GM19351 (cell line): ENCODE measurements around the gene IFITM2.
"Not testable (repeated sequence)": the region's sequence is repeated elsewhere in the genome, so short reads cannot be mapped to it uniquely, and the experiment has no call there.

Source experiments
- ATAC-seq: cut with Tn5 transposase; IDR thresholded peaks from one replicate; pipeline ENCODE4 v1.9.1; 2021; ENCODE audit warnings: mild to moderate bottlenecking, moderate library complexity; ENCODE audit not compliant: unreplicated experiment

Gene IFITM2

DNA sequence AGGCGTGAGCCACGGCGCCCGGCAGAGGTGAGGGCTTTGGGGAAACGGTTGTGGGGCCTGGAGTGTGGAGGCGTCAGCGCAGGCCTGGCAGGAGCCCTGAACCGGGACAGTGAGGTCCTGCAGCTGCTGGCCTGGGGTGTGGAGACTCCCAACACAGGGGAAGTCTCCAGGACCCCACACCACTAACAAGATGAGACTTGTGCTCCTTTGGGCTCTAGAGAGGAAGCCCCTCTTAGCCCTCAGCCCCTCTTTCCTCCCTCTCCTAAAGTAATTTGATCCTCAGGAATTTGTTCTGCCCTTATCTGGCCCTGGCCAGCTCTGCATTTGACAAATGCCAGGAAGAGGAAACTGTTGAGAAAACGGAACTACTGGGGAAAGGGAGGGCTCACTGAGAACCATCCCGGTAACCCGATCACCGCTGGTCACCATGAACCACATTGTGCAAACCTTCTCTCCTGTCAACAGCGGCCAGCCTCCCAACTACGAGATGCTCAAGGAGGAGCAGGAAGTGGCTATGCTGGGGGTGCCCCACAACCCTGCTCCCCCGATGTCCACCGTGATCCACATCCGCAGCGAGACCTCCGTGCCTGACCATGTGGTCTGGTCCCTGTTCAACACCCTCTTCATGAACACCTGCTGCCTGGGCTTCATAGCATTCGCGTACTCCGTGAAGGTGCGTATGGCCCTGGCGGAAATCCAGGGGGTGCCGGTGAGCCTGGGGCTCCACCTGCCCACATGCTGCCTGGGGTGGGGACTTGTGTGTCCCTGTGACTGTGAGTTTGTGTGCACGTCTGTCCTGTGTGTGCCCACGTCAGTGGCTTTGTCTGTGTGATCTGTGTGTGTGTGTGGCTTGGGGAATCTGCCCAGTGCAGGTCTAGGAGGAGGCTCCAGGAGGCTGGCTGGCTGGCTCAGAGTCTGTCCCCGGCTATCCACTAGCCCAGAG, at the start of gene IFITM2:
TSS of gene IFITM2 (plus strand) at position 51 of the 943 bp plus-strand sequence. CDS start at position 428, 377 bp downstream.
- not testable (repeated sequence) for ATAC-seq

DNA sequence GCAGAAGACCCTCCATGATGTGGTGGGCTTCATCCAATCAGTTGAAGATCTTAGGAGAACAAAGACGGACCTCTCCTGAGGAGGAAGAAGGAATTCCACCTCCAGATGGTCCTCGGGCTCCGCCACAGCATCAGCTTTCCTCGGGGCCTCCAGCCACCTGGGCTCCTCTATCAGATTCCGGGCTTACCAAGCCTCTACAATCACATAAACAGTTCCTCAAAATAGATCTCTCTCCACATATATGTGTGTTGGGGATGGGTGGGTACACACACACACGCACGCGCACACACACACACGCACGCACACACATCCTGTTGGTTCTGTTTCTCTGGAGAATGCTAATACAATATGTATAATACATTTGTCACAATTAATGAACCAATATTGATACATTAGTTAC, 48.2 kb upstream of the IFITM2 start:
- no peak for ATAC-seq

DNA sequence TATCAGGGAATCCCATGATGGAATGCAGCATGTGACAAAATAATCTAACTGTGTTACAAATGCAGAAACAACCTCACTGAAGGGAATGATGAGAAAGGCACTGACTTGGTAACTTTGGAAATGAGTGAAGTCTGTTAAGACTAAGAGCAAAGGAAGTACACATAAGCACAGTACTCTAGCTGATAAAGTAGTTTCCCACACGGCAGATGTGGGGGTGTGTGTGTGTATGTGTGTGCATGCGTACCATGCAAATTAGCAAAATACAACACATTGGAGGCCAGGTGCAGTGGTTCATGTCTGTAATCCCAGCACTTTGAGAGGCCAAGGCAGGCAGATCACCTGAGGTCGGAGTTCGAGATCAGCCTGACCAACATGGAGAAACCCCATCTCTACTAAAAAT, 46.0 kb upstream of the IFITM2 start:
- ATAC-seq = no peak

DNA sequence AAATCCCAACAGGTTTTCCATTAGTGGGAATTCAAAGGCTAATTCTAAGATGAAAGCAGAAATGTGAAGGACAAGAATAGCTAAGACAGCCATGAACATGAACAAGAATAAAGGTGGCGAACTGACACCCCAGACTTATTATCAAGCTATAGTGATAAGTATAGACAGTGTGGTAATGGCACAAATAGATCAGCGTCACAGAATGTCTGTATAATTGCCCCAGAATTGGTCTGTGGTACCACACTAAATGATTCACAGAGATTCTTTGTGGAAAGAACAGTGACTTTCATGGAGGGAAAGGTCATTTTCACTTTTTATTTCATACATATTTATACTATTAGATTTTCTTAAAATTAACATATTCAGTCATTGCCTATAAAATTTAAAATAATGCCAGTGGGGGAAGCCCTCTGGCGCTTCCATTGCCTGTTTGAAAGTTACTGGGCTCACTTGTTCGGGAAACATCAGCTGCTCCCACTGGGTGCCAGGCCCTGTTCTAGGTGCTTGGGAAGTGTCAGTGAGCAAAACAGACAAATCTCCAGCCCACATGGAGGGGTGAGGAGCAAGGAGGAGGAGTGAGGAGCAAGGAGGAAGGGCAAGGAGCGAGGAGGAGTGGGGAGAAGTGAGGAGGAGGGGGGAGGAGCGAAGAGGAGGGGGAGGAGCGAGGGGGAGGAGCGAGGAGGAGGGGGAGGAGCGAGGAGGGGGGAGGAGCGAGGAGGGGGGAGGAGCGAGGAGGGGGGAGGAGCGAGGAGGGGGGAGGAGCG, 40.8 kb upstream of the IFITM2 start:
- ATAC-seq = no peak

DNA sequence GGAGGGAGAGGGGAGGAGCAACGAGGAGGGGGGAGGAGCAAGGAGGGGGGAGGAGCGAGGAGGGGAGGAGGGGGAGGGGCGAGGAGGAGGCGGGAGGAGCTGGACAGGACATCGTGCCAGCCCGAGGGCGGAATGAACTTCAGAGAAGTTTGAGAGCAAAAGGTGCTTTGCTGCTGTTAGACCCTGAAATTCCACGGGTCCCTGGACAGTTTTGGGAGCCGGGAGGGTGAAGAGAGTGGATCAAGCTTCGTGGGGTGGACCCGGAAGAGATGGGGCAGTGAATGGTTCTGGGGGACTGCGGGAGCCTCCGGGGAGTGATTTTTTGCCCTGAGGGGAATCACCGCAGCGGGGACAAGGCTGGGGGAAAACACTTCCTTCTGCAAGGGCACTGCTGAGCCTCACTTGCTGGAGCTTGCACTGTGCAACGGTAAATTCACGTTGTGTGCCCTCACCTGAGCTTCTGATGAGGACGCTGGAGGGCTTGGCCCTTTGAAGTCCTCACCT, 40.1 kb upstream of the IFITM2 start:
- no peak for ATAC-seq

DNA sequence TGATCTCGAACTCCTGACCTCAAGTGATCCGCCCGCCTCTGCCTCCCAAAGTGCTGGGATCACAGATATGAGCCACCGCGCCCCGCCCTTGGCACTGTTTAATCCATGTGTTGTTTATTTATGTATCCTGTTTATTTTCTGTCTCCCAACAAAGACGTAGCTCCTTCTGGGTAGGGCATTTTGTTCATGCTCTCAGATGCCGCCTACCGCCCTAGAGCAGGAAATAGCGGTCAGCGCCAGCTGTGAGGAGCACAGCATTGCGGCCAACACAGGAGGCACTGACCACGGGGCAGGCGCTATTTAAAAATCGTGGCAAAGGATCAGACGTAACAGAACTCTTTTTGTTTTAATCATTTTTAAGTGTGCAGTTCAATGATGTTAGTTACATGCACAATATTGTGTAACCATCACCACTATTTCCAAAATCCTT, 38.9 kb upstream of the IFITM2 start:
- ATAC-seq = peak; percentile 47

DNA sequence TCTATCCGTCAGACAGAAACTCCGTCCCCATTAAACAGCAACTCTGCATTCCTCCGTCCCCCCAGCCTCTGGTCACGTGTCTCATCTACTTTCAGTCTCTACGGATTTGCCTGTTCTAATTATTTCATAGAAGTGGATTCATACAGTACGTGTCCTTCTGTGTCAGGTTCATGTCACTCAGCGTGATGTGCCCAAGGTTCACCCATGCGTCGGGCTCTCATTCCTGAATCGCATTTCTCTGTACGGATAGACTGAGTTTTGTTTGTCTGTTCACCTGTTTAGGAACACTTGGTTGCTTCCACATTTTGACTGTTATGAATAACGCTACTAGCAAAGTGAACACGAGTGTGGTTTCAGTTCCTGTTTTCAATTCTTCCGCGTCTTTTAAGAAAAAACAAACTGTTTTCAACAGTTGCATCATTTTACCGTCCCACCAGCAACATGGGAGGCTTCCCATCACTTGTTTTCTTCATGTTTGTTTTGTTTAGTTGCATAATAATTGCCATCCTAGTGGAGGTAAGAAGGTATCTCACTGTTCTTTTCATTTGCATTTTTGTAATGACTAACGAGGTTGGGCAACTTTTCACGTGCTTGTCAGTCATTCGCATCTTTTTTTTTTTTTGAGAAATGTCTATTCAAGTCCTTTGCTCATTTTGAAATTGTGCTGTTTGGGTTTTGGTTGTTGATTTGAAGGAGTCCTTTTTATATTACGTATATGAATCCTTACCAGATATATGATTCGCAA, 38.3 kb upstream of the IFITM2 start:
- peak; percentile 64 for ATAC-seq

DNA sequence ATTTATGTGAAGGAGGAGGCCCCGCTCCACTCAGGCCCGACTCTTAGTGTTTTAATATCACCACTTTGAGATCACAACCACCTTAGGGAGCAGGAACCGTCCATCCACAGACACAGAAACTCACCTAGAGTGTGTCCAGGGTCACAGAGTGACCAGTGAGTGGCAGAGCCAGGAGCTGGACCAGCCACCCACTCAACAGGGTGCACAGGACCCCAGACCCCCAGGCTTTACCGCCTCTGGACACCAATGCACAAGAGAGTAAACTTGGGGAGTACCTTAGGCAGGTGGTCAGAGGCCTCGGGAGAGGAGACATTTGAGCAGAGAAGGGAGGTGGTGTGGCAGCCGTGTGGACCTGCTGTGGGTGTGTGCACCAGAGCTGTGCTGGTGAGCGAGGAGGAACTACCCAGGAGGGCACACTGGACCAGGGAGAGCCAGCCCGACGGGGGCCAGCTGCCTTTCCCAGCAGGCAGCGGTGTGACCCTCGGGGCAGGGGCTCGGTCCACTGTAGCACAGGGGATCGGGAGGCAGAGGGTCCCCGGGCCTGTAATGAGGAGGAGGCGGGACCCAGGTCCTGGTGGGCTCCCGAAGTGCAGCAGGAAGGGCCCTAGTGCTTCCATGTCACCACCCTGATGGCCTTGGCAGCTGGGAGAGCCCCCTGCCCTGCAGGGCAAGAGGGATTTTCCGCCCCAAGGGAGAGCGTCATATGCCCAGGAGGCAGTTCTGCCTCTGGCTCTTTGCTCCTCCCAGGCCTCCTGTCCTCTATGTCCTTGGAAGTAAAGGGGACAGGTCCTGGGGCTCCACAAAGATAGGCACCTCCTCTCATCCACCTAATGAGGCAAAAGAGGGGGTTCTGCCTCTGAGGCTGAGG, 36.9 kb upstream of the IFITM2 start:
- no peak for ATAC-seq

DNA sequence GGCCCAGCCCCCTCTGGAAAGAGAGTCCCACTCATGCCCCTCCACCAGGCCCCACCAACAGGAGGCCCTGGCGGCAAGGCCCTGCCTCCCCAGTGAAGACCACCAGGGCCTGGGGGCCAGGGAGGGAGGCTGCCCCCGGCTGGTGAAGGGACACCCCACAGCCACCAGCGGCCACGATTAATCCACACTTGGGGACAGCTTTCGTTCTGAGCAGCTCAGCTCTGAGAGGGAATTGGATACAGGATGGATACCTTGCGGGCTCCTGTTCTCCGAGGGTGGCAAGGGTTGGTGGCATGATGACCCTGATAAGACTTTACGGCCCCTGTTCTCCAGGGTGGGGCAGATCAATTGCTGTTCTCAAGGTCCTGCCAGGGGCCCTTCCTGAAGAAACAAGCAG, 36.3 kb upstream of the IFITM2 start:
- no peak for ATAC-seq

DNA sequence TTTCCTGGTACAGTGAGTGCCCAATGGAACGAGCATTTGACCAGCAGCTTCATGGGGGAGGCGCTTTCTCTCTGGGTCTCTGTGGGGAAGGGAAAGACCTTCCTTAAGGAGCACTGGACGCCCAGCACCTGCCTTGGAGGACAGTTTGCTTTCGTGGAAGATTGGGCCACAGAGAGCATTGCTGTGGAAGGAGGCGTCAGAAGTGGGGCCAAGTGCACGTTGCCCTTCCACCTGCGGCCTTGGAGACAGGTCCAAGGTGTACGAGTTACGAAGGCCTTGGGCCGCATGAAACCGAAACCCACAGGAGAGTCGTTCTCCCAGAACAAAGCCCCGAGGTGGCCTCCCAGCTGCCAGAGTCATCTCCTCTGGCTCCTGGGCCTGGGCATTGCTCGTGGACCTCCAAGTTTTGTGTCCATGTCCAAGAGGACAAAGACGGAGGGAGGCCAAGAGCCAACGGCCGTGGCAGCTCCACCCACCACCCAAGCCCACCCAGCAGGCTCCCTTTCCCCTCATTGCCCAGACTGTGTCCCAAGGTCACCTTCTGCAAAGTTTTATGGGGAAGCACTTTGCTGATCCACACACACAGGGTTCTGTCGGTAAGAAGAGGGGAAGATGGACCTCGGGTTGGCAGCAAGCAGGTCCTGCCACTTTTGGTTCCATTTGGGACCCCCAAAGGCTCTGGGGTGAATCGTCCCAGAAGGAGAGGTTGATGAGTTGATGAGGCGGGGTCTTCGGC, 35.3 kb upstream of the IFITM2 start:
- ATAC-seq = no peak

DNA sequence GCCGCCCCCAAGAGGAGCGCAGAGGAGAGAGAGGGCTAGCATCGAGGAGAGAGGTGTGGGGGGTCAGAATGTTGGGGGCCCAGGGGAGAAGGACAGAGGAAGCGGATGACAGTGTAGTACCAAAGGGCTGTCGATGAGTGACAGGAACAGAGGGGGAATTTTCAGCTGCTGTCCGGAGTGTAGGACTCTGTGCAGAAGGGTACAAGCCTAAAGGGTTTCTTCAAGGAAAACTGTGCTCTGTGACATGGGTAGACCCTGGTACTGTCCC, 34.8 kb upstream of the IFITM2 start:
- ATAC-seq = no peak

DNA sequence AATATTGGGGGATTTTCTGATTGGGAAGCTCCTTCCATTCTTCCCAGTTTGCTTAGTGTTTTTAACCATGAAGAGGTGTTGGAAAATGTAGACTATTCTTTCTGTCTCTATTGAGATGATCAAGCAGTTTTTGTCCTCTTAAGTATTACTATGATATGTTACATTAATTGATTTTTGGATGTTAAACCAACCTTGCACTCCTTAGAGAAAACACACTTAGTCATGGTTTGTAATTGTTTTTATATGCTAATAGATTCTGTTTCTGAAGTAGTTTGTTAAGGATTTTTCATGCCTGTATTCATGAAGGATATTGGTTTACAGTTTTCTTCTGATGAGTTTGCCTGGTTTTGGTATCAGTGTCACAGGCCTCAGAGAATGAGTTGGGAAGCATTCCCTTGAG, 31.4 kb upstream of the IFITM2 start:
- no peak for ATAC-seq

DNA sequence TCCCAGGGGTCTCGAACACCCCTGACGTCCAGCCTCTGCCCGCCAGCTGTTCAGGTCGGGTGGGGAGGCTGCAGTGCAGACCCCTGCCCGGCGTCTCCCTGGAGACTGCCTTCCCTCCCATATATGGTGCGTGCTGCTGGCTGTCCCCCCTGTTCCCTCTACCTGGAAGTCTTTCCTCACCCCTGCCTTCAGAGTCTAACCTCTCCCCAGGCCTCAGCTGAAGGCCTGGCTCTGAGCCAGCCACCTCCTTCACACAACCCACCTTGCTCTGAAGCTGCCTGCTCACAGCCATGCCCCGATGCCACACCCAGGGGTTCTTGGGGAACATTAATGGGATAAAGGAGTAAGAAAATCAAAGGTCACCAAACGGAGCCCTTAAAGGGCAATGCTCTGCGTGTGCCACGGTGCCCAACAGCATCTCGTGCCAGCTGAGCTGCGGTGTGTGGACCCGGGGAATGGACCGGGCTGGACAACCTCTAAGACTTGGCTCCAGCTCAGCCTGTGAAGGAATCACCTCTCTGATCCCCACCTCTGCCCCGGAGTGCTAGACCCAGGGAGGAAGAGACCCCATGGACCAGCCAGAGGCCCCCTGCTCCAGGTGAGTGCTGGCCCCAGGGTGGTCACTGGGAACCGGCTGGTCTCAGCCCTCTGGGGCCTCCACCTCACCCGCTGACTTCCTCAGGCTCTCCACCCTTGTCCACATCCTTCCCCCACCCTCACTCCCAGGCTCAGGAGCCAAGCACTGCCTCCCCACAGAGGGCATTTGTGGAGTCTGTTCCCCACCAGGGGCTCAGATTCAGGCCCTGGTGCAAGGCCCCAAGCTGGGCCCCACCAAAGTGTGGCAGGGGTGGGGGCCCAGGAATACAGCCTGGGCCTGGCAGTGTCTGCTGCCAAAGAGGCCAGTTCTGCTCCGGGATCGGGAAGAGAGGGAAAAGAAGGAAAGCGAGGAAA, 29.3 kb upstream of the IFITM2 start, which contains the start of gene NLRP6:
TSS of gene NLRP6 (plus strand) at position 407 of the 951 bp plus-strand sequence. CDS start at position 570, 163 bp downstream.
- no peak for ATAC-seq

DNA sequence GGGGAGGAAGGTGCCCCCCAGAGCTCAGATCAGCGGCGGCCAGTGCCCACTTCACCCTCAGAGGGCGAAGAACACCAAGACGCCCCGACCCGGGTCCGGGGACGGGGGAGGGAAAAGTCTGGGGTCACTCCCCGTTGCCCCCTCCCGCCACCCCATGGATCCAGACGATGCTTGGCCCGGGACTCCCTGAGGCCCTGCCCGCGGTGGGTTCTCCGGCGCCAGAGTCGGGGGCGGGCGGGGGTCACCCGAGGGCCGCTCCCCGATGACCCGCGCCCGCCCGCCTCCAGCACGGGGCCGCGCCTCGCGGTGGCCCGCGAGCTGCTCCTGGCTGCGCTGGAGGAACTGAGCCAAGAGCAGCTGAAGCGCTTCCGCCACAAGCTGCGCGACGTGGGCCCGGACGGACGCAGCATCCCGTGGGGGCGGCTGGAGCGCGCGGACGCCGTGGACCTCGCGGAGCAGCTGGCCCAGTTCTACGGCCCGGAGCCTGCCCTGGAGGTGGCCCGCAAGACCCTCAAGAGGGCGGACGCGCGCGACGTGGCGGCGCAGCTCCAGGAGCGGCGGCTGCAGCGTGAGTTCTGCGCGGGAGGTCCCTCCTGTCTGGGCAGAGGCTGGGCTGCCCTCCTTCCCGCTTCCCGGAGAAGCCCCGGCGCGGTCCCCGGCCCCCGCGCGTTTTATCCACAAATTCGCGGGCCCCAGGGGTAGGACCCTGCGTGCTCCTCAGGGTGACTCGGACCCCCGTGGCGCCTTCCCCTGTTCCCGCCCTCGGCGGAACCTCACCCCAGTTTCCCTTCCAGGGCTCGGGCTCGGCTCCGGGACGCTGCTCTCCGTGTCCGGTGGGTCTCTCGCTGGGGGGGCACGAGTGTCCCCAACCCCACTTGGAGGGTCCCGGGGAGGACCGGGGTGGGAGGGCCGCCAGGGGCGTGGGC, 28.3 kb upstream of the IFITM2 start:
- no peak for ATAC-seq

DNA sequence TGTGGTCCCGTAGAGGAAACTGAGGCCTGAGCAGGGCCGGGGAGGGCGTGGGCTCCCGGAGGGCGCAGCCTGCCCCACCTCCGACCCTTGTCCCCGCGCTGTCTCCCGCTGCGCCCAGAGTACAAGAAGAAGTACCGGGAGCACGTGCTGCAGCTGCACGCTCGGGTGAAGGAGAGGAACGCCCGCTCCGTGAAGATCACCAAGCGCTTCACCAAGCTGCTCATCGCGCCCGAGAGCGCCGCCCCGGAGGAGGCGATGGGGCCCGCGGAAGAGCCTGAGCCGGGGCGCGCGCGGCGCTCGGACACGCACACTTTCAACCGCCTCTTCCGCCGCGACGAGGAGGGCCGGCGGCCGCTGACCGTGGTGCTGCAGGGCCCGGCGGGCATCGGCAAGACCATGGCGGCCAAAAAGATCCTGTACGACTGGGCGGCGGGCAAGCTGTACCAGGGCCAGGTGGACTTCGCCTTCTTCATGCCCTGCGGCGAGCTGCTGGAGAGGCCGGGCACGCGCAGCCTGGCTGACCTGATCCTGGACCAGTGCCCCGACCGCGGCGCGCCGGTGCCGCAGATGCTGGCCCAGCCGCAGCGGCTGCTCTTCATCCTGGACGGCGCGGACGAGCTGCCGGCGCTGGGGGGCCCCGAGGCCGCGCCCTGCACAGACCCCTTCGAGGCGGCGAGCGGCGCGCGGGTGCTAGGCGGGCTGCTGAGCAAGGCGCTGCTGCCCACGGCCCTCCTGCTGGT, 27.5 kb upstream of the IFITM2 start:
- no peak for ATAC-seq

DNA sequence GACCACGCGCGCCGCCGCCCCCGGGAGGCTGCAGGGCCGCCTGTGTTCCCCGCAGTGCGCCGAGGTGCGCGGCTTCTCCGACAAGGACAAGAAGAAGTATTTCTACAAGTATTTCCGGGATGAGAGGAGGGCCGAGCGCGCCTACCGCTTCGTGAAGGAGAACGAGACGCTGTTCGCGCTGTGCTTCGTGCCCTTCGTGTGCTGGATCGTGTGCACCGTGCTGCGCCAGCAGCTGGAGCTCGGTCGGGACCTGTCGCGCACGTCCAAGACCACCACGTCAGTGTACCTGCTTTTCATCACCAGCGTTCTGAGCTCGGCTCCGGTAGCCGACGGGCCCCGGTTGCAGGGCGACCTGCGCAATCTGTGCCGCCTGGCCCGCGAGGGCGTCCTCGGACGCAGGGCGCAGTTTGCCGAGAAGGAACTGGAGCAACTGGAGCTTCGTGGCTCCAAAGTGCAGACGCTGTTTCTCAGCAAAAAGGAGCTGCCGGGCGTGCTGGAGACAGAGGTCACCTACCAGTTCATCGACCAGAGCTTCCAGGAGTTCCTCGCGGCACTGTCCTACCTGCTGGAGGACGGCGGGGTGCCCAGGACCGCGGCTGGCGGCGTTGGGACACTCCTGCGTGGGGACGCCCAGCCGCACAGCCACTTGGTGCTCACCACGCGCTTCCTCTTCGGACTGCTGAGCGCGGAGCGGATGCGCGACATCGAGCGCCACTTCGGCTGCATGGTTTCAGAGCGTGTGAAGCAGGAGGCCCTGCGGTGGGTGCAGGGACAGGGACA, 26.7 kb upstream of the IFITM2 start:
- ATAC-seq = no peak
